HCT116 (cell line): ENCODE data around the gene AMZ1. TPM values are rescaled to one million over a fixed set of nuclear protein-coding genes. Genes with fewer than 3 reads are reported as not detected.

ENCODE experiments used
- ATAC-seq: fragments of 200-7000 bp; cut with Tn5 transposase; 2 replicates; pipeline ENCODE4 v1.9.1; 2020; ENCODE audit warnings: mild to moderate bottlenecking, moderate library complexity
- BruUV-seq: library from RNA; stranded (reverse); fragments of 400-500 nt; replicated peaks from 2 replicates; lab custom pipeline; 2021; lab: Mats Ljungman, UMichigan
- CTCF ChIA-PET: fragments of 300-600 bp; sonication (Branson Sonifier 250); formaldehyde crosslinking; loops from one replicate; lab custom pipeline; 2021; ENCODE audit warnings: antibody characterized with exemption; lab: Charles Lee
- POLR2A ChIA-PET: fragments of 300-600, 350-600 bp; sonication (Branson Sonifier 250); formaldehyde crosslinking; loops from one replicate; lab custom pipeline; 2021; ENCODE audit warnings: antibody characterized with exemption; lab: Charles Lee
- RAD21 ChIA-PET, 2 experiments: fragments of 300-600 bp; sonication (Branson Sonifier 250); formaldehyde crosslinking; loops; one replicate each; lab custom pipeline; 2023; ENCODE audit warnings: low total read pairs in 2 of 2; ENCODE audit not compliant: uncharacterized antibody in 2 of 2, unreplicated experiment in 2 of 2, low non-redundant PET in 1 of 2; lab: Charles Lee
- DNase-seq: peaks from one replicate; pipeline ENCODE4 v3.0.0-alpha.2; 2010; ENCODE audit warnings: low read depth, low spot score
- H2AFZ ChIP-seq: fragments of 200-600 bp; shearing (Covaris generic), sonication (generic); 2 replicates; pipeline ENCODE4 v1.6.1; 2017; ENCODE audit warnings: low read depth, mixed run types, mixed read lengths, antibody characterized with exemption, low read length; ENCODE audit not compliant: poor library complexity, severe bottlenecking
- H3K27ac ChIP-seq: 2 replicates; pipeline ENCODE4 v1.5.1; 2012; ENCODE audit warnings: low read depth, low read length
- H3K27me3 ChIP-seq: fragments of 200-600 bp; sonication (generic); 2 replicates; pipeline ENCODE4 v1.6.1; 2016; ENCODE audit warnings: mixed run types, low read length, mixed read lengths; ENCODE audit not compliant: insufficient read depth
- H3K36me3 ChIP-seq, 2 experiments: fragments of 200-500 bp in 1 of 2; fragments of 200-600 bp in 1 of 2; sonication (Bioruptor generic) in 1 of 2; sonication (generic) in 1 of 2; 2 replicates each; pipeline versions ENCODE4 v1.5.1 to v1.6.1; 2014 to 2016; ENCODE audit warnings: low read length in 2 of 2, inconsistent platforms in 1 of 2, mixed read lengths in 1 of 2, mixed run types in 1 of 2; ENCODE audit not compliant: insufficient read depth in 2 of 2, control insufficient read depth in 1 of 2
- H3K4me1 ChIP-seq, 2 experiments: fragments of 200-600 bp in 1 of 2; sonication (generic) in 1 of 2; 2 replicates each; pipeline versions ENCODE4 v1.5.1 to v1.6.1; 2012 to 2017; ENCODE audit warnings: low read length in 2 of 2, inconsistent platforms in 1 of 2, mild to moderate bottlenecking in 1 of 2, mixed read lengths in 1 of 2, mixed run types in 1 of 2, moderate library complexity in 1 of 2; ENCODE audit not compliant: insufficient read depth in 2 of 2, control insufficient read depth in 1 of 2
- H3K4me2 ChIP-seq: fragments of 200-600 bp; sonication (generic); 2 replicates; pipeline ENCODE4 v1.6.1; 2017; ENCODE audit warnings: mixed run types, low read length, mixed read lengths
- H3K4me3 ChIP-seq, 2 experiments: fragments of 200-600 bp in 1 of 2; sonication (generic) in 1 of 2; replicated peaks in 1 of 2; 2 replicates each; pipeline ENCODE4 v1.5.1; 2011 to 2016; ENCODE audit warnings: low read length in 2 of 2, control low read depth in 1 of 2, low read depth in 1 of 2, mild to moderate bottlenecking in 1 of 2, mixed read lengths in 1 of 2, mixed run types in 1 of 2
- H3K79me2 ChIP-seq: fragments of 200-600 bp; sonication (generic); 2 replicates; pipeline ENCODE4 v1.6.1; 2017; ENCODE audit warnings: mild to moderate bottlenecking, mixed run types, low read length, moderate library complexity, mixed read lengths; ENCODE audit not compliant: insufficient read depth
- H3K9ac ChIP-seq: fragments of 200-600 bp; sonication (generic); 2 replicates; pipeline ENCODE4 v1.6.1; 2016; ENCODE audit warnings: low read length, mixed read lengths
- H3K9me2 ChIP-seq: fragments of 200-600 bp; sonication (generic), shearing (Covaris generic); 2 replicates; pipeline ENCODE4 v1.6.1; 2017; ENCODE audit warnings: mixed run types, mild to moderate bottlenecking, moderate library complexity; ENCODE audit not compliant: insufficient read depth
- H3K9me3 ChIP-seq, 2 experiments: fragments of 200-500 bp in 1 of 2; fragments of 200-600 bp in 1 of 2; sonication (Bioruptor generic) in 1 of 2; sonication (generic) in 1 of 2; 2 replicates each; pipeline ENCODE4 v1.6.1; 2014 to 2017; ENCODE audit warnings: low read length in 2 of 2, mixed read lengths in 2 of 2, inconsistent platforms in 1 of 2, low read depth in 1 of 2, mild to moderate bottlenecking in 1 of 2, mixed run types in 1 of 2, moderate library complexity in 1 of 2; ENCODE audit not compliant: control insufficient read depth in 1 of 2, insufficient read depth in 1 of 2
- H4K20me1 ChIP-seq: fragments of 200-600 bp; sonication (generic), shearing (Covaris generic); 2 replicates; pipeline ENCODE4 v1.6.1; 2017; ENCODE audit warnings: mixed run types, mild to moderate bottlenecking, moderate library complexity; ENCODE audit not compliant: insufficient read depth
- CBX3 ChIP-seq: IDR thresholded peaks from 2 replicates; pipeline ENCODE4 v1.6.1; 2012; ENCODE audit warnings: low read depth
- CEBPB ChIP-seq: IDR thresholded peaks from 2 replicates; pipeline ENCODE4 v1.6.1; 2012; ENCODE audit warnings: low read depth
- EGR1 ChIP-seq: IDR thresholded peaks from 2 replicates; pipeline ENCODE4 v1.6.1; 2012; ENCODE audit warnings: low read depth
- ELF1 ChIP-seq: IDR thresholded peaks from 2 replicates; pipeline ENCODE4 v1.6.1; 2012; ENCODE audit warnings: low read depth, borderline replicate concordance
- EZH2 ChIP-seq: fragments of 200-600 bp; sonication (generic); IDR thresholded peaks from 2 replicates; pipeline ENCODE4 v1.6.1; 2017; ENCODE audit warnings: antibody characterized with exemption, mixed run types
- EZH2phosphoT487 ChIP-seq: fragments of 200-600 bp; IDR thresholded peaks from 2 replicates; pipeline ENCODE4 v1.6.1; 2018; ENCODE audit warnings: antibody characterized with exemption, borderline replicate concordance
- RAD21 ChIP-seq: IDR thresholded peaks from 2 replicates; pipeline ENCODE4 v1.6.1; 2012; ENCODE audit warnings: low read depth, mild to moderate bottlenecking
- SIN3A ChIP-seq: IDR thresholded peaks from 2 replicates; pipeline ENCODE4 v1.6.1; 2012; ENCODE audit warnings: low read depth
- SP1 ChIP-seq: IDR thresholded peaks from 2 replicates; pipeline ENCODE4 v1.6.1; 2012; ENCODE audit warnings: low read depth
- SRF ChIP-seq: IDR thresholded peaks from 2 replicates; pipeline ENCODE4 v1.6.1; 2012; ENCODE audit warnings: low read depth
- TCF7L2 ChIP-seq: IDR thresholded peaks from 2 replicates; pipeline ENCODE4 v1.7.0; 2011; ENCODE audit warnings: borderline replicate concordance, inconsistent platforms; ENCODE audit not compliant: insufficient read depth, insufficient read length; ENCODE audit errors: extremely low read depth
- YY1 ChIP-seq: IDR thresholded peaks from 2 replicates; pipeline ENCODE4 v1.6.1; 2011; ENCODE audit warnings: low read length, low read depth, moderate library complexity, mild to moderate bottlenecking; ENCODE audit not compliant: insufficient replicate concordance; ENCODE audit errors: extremely low read depth
- ZFX ChIP-seq: fragments of 450-650 bp; IDR thresholded peaks from 2 replicates; pipeline ENCODE4 v1.6.1; 2017
- intact Hi-C: fragments of 100-400 bp; cut with micrococcal nuclease; formaldehyde crosslinking; loops from 2 replicates; pipeline ENCODE4 v1.10.0; 2022
- total RNA-seq: library from RNA; stranded (reverse); gene quantifications from one replicate; pipeline ENCODE4 v1.2.1, GENCODE V29; 2021; ENCODE audit not compliant: unreplicated experiment
- TF ChIP-seq, protein P1 (sequence below): IDR thresholded peaks from 2 replicates; pipeline ENCODE4 v1.6.1; 2012
- TF ChIP-seq, protein P2 (sequence below): IDR thresholded peaks from 2 replicates; pipeline ENCODE4 v1.6.1; 2012; ENCODE audit warnings: low read depth
- TF ChIP-seq, protein P3 (sequence below): IDR thresholded peaks from 2 replicates; pipeline ENCODE4 v1.6.1; 2012
- TF ChIP-seq, protein P4 (sequence below), 3 experiments: fragments of 200-600 bp in 1 of 3; sonication (generic) in 1 of 3; IDR thresholded peaks in 2 of 3; conservative IDR thresholded peaks in 1 of 3; 2 replicates each; pipeline ENCODE4 v1.5.1; 2012 to 2017; ENCODE audit warnings: low read depth in 2 of 3, low read length in 2 of 3, antibody characterized with exemption in 1 of 3, borderline replicate concordance in 1 of 3, control low read depth in 1 of 3, mild to moderate bottlenecking in 1 of 3, mixed read lengths in 1 of 3, mixed run types in 1 of 3, moderate library complexity in 1 of 3; ENCODE audit not compliant: insufficient read depth in 1 of 3

AMZ1 gene
- total RNA-seq, 1 experiment from 2014 or later: not detected

- CTCF ChIA-PET: interaction anchor here (0.7 to 1.4 kb wide), 7 partner anchors 11 to 219 kb away, joined by 3 to 20 read pairs (median 7); no protein-coding TSS in a partner anchor
- Histone ChIP-seq H3K27me3 (no peaks in the 10 kb centered on the region), H3K36me3 (no peaks in the 10 kb centered on the region), H3K9me2 (no peaks in the 10 kb centered on the region), H3K27ac (no peak overlapping the region), H4K20me1 (no peaks in the 10 kb centered on the region), H3K4me2 (peak overlapping the region; percentile 45), H3K9ac (no peak overlapping the region), H2AFZ (peak overlapping the region; percentile 82), H3K9me3 (no peaks in the 10 kb centered on the region), H3K4me3 (no peak overlapping the region), H3K79me2 (no peaks in the 10 kb centered on the region), H3K4me1 (peaks cover 0 to 7% of the 10 kb centered on the region in 2 experiments; a peak in 1 of 4 replicates)
- POLR2A ChIA-PET: no interaction called here
- ATAC-seq (peak; percentile 99), DNase-seq (peak; percentile 51)
- TF ChIP-seq, protein P1, sequence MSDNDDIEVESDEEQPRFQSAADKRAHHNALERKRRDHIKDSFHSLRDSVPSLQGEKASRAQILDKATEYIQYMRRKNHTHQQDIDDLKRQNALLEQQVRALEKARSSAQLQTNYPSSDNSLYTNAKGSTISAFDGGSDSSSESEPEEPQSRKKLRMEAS: no peak
- no peak for TF ChIP-seq SP1
- no peak for TF ChIP-seq SRF
- TF ChIP-seq, protein P2, sequence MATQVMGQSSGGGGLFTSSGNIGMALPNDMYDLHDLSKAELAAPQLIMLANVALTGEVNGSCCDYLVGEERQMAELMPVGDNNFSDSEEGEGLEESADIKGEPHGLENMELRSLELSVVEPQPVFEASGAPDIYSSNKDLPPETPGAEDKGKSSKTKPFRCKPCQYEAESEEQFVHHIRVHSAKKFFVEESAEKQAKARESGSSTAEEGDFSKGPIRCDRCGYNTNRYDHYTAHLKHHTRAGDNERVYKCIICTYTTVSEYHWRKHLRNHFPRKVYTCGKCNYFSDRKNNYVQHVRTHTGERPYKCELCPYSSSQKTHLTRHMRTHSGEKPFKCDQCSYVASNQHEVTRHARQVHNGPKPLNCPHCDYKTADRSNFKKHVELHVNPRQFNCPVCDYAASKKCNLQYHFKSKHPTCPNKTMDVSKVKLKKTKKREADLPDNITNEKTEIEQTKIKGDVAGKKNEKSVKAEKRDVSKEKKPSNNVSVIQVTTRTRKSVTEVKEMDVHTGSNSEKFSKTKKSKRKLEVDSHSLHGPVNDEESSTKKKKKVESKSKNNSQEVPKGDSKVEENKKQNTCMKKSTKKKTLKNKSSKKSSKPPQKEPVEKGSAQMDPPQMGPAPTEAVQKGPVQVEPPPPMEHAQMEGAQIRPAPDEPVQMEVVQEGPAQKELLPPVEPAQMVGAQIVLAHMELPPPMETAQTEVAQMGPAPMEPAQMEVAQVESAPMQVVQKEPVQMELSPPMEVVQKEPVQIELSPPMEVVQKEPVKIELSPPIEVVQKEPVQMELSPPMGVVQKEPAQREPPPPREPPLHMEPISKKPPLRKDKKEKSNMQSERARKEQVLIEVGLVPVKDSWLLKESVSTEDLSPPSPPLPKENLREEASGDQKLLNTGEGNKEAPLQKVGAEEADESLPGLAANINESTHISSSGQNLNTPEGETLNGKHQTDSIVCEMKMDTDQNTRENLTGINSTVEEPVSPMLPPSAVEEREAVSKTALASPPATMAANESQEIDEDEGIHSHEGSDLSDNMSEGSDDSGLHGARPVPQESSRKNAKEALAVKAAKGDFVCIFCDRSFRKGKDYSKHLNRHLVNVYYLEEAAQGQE: no peak
- TF ChIP-seq TCF7L2: no peak
- no peak for TF ChIP-seq EZH2phosphoT487
- no peak for TF ChIP-seq EZH2
- no peak for TF ChIP-seq SIN3A
- TF ChIP-seq, protein P3, sequence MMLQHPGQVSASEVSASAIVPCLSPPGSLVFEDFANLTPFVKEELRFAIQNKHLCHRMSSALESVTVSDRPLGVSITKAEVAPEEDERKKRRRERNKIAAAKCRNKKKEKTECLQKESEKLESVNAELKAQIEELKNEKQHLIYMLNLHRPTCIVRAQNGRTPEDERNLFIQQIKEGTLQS: no peak
- TF ChIP-seq EGR1: no peak
- peak; percentile 8 for TF ChIP-seq YY1
- TF ChIP-seq ELF1: no peak
- TF ChIP-seq, protein P4, sequence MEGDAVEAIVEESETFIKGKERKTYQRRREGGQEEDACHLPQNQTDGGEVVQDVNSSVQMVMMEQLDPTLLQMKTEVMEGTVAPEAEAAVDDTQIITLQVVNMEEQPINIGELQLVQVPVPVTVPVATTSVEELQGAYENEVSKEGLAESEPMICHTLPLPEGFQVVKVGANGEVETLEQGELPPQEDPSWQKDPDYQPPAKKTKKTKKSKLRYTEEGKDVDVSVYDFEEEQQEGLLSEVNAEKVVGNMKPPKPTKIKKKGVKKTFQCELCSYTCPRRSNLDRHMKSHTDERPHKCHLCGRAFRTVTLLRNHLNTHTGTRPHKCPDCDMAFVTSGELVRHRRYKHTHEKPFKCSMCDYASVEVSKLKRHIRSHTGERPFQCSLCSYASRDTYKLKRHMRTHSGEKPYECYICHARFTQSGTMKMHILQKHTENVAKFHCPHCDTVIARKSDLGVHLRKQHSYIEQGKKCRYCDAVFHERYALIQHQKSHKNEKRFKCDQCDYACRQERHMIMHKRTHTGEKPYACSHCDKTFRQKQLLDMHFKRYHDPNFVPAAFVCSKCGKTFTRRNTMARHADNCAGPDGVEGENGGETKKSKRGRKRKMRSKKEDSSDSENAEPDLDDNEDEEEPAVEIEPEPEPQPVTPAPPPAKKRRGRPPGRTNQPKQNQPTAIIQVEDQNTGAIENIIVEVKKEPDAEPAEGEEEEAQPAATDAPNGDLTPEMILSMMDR (IDR thresholded peaks at IDR 0.05 in 2 of 3, conservative IDR thresholded peaks at IDR 0.05 in 1 of 3; ENCODE audit: borderline replicate concordance in 1 of 3, insufficient read depth in 1 of 3, low read depth in 2 of 3, low read length in 2 of 3): peak; percentile 83 to 89 (median 85)
- no peak for TF ChIP-seq ZFX
- TF ChIP-seq RAD21: peak; percentile 91
- no peak for TF ChIP-seq CBX3
- TF ChIP-seq CEBPB: no peak
- intact Hi-C loops: loop anchor here (1.0 kb wide), 1 partner anchor 38 kb away; no protein-coding TSS in a partner anchor
- RAD21 ChIA-PET: interaction anchor here in 1 of 2 experiments (0.8 to 1.1 kb wide), 2 partner anchors 10 to 39 kb away, joined by 4 read pairs; no protein-coding TSS in a partner anchor
- no TSS peak for BruUV-seq
Measured at GRCh38 chr7:2670720-2671391, 17.1 kb upstream of the AMZ1 start.
